IMR-90 (cell line): ENCODE measurements around the gene TSPEAR.

Source experiments
- CEBPB ChIP-seq: IDR thresholded peaks from 2 replicates; pipeline ENCODE4 v1.6.1; 2012; ENCODE audit warnings: low read depth, low read length, improper control_type of control experiment
- CHD1 ChIP-seq: IDR thresholded peaks from 2 replicates; pipeline ENCODE4 v1.6.1; 2012; ENCODE audit warnings: low read depth, low read length, improper control_type of control experiment
- CTCF ChIP-seq: conservative IDR thresholded peaks from 2 replicates; pipeline ENCODE4 v1.5.1; 2012; ENCODE audit warnings: mild to moderate bottlenecking, low read depth, low read length, improper control_type of control experiment
- ELK1 ChIP-seq: fragments of 150-350 bp; IDR thresholded peaks from 2 replicates; pipeline ENCODE4 v1.6.1; 2016; ENCODE audit warnings: low read depth, mild to moderate bottlenecking, low read length, moderate library complexity, borderline replicate concordance
- MAZ ChIP-seq: IDR thresholded peaks from 2 replicates; pipeline ENCODE4 v1.6.1; 2012; ENCODE audit warnings: low read depth, mild to moderate bottlenecking, low read length, improper control_type of control experiment, moderate library complexity, borderline replicate concordance
- MXI1 ChIP-seq: IDR thresholded peaks from 2 replicates; pipeline ENCODE4 v1.6.1; 2012; ENCODE audit warnings: low read depth, mild to moderate bottlenecking, low read length, moderate library complexity, borderline replicate concordance
- NFE2L2 ChIP-seq: fragments of 150-350 bp; IDR thresholded peaks from 2 replicates; pipeline ENCODE4 v1.6.1; 2016; ENCODE audit warnings: low read depth, mild to moderate bottlenecking, low read length
- POLR2A ChIP-seq: IDR thresholded peaks from 2 replicates; pipeline ENCODE4 v1.6.1; 2012; ENCODE audit warnings: mild to moderate bottlenecking, low read depth, low read length
- RAD21 ChIP-seq: IDR thresholded peaks from 2 replicates; pipeline ENCODE4 v1.6.1; 2012; ENCODE audit warnings: low read length, improper control_type of control experiment
- RCOR1 ChIP-seq: IDR thresholded peaks from 2 replicates; pipeline ENCODE4 v1.6.1; 2012; ENCODE audit warnings: mild to moderate bottlenecking, low read length, improper control_type of control experiment; ENCODE audit not compliant: insufficient replicate concordance
- RFX5 ChIP-seq: IDR thresholded peaks from 2 replicates; pipeline ENCODE4 v1.8.0; 2012; ENCODE audit warnings: low read depth, mild to moderate bottlenecking, low read length, moderate library complexity
- SMC3 ChIP-seq: fragments of 150-350 bp; IDR thresholded peaks from 2 replicates; pipeline ENCODE4 v1.6.1; 2016; ENCODE audit warnings: low read depth, mild to moderate bottlenecking, antibody characterized with exemption, low read length, moderate library complexity

- TF ChIP-seq CTCF: no peak
- TF ChIP-seq POLR2A: no peak
- no peak for TF ChIP-seq MAZ
- TF ChIP-seq ELK1: no peak
- no peak for TF ChIP-seq RFX5
- no peak for TF ChIP-seq SMC3
- TF ChIP-seq MXI1: no peak
- TF ChIP-seq CEBPB: no peak
- no peak for TF ChIP-seq RAD21
- no peak for TF ChIP-seq RCOR1
- no peak for TF ChIP-seq CHD1
- no peak for TF ChIP-seq NFE2L2
Measured at GRCh38 chr21:44632067-44632466, 79.3 kb downstream of the TSPEAR start.
